Chondrocyte (in vitro differentiated cells): ENCODE measurements around the gene MEF2D. TPM values are rescaled to one million over a fixed set of nuclear protein-coding genes. Genes with fewer than 3 reads are reported as not detected.

Experiments
- DNase-seq: peaks from one replicate; pipeline ENCODE4 v3.0.0; 2021; ENCODE audit warnings: mixed read lengths, low spot score
- H3K27ac Mint-ChIP-seq: one replicate; pipeline ENCODE4 v1.8.0; 2021; ENCODE audit warnings: mild to moderate bottlenecking, moderate library complexity, mixed read lengths; ENCODE audit not compliant: unreplicated experiment
- H3K27me3 Mint-ChIP-seq: 2 replicates; pipeline ENCODE4 v1.8.0; 2021; ENCODE audit warnings: low read depth, mixed read lengths
- H3K36me3 Mint-ChIP-seq: 2 replicates; pipeline ENCODE4 v1.8.0; 2021; ENCODE audit warnings: low read depth, mixed read lengths
- H3K4me1 Mint-ChIP-seq: 2 replicates; pipeline ENCODE4 v1.8.0; 2021; ENCODE audit warnings: low read depth, mild to moderate bottlenecking, mixed read lengths
- H3K4me3 Mint-ChIP-seq: one replicate; pipeline ENCODE4 v1.8.0; 2021; ENCODE audit warnings: mild to moderate bottlenecking, moderate library complexity, mixed read lengths; ENCODE audit not compliant: unreplicated experiment
- H3K9me3 Mint-ChIP-seq: 2 replicates; pipeline ENCODE4 v1.8.0; 2021; ENCODE audit warnings: low read depth, mixed read lengths
- total RNA-seq: library from RNA; stranded (reverse); gene quantifications from 3 replicates; pipeline ENCODE4 v1.2.1, GENCODE V29; 2021
- TF ChIP-seq, protein P1 (sequence below): fragments of 200-600 bp; sonication (generic); IDR thresholded peaks from 2 replicates; pipeline ENCODE4 v1.5.0; 2021; ENCODE audit warnings: antibody characterized with exemption, mild to moderate bottlenecking, moderate library complexity

Gene MEF2D
- total RNA-seq, 1 donor from 2014 or later: 62.0 TPM

DNA sequence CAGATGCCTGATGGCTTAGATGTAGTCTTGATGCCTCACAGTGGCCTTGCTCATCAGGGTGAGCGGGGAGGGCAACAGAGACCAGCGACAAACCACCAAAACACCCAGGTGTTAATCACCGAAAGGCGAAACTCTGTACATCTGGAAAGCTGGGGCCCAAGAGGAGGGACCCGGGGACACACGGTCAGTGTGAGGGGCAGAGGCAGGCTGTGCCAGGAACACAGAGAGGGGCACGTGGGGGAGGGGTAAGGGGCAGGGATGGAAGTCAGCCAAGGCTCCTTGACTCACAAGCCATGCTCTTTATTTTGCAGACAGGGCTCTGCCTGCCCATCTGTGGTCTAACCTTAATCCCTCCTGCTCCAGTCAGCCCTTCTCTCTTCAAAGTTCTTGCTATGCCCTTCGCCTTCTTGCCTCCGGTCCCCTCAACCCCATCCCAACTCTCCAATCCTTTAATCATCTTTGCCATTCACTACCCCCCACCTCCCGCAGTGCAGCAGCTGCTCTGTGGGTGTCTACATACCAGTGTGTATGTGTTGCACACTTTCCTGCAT is 4.3 kb downstream of the MEF2D start:
- Mint-ChIP-seq H3K4me1 (peaks cover 77% of the 10 kb centered on the region), H3K4me3 (peak overlapping the region; percentile 89), H3K27me3 (no peaks in the 10 kb centered on the region), H3K27ac (peak overlapping the region; percentile 79), H3K9me3 (no peaks in the 10 kb centered on the region), H3K36me3 (peaks cover 1% of the 10 kb centered on the region)
- DNase-seq: peak; percentile 47
- TF ChIP-seq, protein P1, sequence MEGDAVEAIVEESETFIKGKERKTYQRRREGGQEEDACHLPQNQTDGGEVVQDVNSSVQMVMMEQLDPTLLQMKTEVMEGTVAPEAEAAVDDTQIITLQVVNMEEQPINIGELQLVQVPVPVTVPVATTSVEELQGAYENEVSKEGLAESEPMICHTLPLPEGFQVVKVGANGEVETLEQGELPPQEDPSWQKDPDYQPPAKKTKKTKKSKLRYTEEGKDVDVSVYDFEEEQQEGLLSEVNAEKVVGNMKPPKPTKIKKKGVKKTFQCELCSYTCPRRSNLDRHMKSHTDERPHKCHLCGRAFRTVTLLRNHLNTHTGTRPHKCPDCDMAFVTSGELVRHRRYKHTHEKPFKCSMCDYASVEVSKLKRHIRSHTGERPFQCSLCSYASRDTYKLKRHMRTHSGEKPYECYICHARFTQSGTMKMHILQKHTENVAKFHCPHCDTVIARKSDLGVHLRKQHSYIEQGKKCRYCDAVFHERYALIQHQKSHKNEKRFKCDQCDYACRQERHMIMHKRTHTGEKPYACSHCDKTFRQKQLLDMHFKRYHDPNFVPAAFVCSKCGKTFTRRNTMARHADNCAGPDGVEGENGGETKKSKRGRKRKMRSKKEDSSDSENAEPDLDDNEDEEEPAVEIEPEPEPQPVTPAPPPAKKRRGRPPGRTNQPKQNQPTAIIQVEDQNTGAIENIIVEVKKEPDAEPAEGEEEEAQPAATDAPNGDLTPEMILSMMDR: no peak

DNA sequence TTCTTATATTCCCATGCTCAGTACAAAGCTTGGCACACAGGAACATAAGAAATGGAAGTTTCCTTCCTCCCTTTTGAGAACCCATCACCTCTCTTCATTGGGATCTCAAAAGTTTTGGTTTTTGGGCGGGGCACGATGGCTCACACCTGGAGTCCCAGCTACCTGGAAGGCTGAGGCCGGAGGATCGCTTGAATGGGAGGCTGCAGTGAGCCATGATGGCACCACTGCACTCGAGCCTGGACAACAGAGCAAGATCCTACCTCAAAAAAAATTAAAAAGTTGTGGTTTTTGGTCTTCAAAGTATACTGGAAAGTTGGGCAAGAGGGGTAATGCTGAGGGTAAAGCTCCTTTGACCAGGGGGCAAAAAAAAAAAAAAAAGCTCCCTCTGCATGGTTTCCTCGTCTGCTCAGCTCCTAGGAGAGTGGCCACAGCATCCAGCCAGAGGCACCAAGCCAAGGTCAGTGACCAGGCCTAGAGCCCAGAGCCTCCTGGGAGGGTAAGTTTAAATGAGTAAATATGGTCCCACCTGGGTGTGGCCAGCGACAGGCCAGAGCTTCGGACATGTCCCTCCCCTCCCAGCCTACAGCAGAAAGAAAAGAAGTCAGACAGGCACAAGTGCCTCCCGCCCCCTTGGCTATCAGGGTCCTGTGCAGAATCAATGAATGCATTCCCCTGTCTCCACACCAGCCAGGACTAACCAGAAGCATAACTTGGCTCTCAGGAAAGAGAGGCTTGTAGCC is 5.0 kb downstream of the MEF2D start:
- peak overlapping the region; percentile 89 for H3K4me3 Mint-ChIP-seq
- H3K4me1 Mint-ChIP-seq: peaks cover 84% of the 10 kb centered on the region
- peaks cover 1% of the 10 kb centered on the region for H3K36me3 Mint-ChIP-seq
- H3K27ac Mint-ChIP-seq: peak overlapping the region; percentile 79
- no peaks in the 10 kb centered on the region for H3K9me3 Mint-ChIP-seq
- TF ChIP-seq, protein P1: no peak
- no peaks in the 10 kb centered on the region for H3K27me3 Mint-ChIP-seq
- peak; percentile 41 for DNase-seq

DNA sequence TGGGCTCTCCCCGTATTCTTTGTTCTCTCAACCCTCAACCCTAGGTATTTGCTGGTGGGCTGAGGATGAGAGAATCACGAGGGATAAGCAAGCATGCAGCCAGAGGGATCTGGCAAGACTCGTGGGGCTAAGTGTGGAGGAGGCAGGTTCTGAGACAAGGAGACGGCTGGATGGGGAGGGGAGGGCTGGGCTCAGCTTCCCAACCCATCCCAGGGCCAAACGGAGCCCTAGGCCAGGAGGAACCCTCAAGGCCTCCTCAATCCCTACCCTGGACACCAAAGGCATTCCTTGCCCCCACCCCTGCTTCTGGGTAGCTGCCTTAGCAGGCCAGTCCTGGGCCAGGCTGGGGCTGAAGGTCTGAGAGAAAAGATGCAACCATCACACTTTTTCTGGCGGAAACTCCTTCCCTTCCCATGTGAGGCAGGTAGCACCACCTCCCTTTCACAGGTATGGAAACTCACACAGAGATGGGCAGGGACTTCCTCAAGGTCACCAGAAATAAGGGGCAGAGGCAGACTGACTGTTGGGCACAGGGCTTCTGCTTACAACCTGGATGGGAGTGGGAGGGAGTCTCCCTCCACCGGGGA is 6.2 kb downstream of the MEF2D start:
- DNase-seq: peak; percentile 77
- Mint-ChIP-seq H3K36me3 (peaks cover 1% of the 10 kb centered on the region), H3K27me3 (no peaks in the 10 kb centered on the region), H3K4me3 (no peak overlapping the region), H3K9me3 (no peaks in the 10 kb centered on the region), H3K27ac (no peak overlapping the region), H3K4me1 (peaks cover 95% of the 10 kb centered on the region)
- TF ChIP-seq, protein P1: no peak

- no peak for DNase-seq
- TF ChIP-seq, protein P1: no peak
- Mint-ChIP-seq H3K4me1 (peaks cover 98% of the 10 kb centered on the region), H3K9me3 (no peaks in the 10 kb centered on the region), H3K36me3 (peaks cover 1% of the 10 kb centered on the region), H3K4me3 (no peak overlapping the region), H3K27ac (no peak overlapping the region), H3K27me3 (no peaks in the 10 kb centered on the region)
These were observed 6.8 kb downstream of the MEF2D start for GRCh38 chr1:156493742-156494141.

DNA sequence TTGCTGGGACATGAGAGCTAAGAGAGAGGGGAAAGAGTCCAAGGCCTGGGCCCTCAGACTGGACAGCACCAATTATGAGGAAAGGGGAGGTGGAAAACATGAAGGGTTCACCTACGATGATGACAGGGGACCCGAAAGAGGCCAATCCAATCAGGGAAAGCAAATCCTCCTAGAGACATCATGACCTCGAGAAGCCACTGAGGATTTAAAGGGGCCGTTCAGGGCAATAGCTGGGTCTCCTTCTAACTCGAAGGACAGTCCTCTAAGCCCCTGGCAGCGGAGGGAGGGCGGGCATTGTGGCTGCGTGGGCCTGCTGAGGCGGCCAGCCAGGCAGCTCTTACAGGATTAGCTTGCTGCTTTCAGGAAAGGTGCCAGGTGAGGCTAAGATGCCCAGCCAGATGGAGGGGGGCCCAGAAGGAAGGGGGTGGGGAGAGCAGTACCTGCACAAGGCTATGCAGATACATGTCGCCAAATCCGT is 7.4 kb downstream of the MEF2D start:
- no peak for DNase-seq
- no peaks in the 10 kb centered on the region for H3K9me3 Mint-ChIP-seq
- peak overlapping the region; percentile 77 for H3K27ac Mint-ChIP-seq
- TF ChIP-seq, protein P1: no peak
- H3K27me3 Mint-ChIP-seq: no peaks in the 10 kb centered on the region
- no peak overlapping the region for H3K4me3 Mint-ChIP-seq
- H3K36me3 Mint-ChIP-seq: peaks cover 1% of the 10 kb centered on the region
- H3K4me1 Mint-ChIP-seq: peaks cover 98% of the 10 kb centered on the region
